GM12878 (cell line): ENCODE results near the gene RAPGEF4. TPM values are rescaled to one million over a fixed set of nuclear protein-coding genes. Genes with fewer than 3 reads are reported as not detected.

Experiments used
- ATAC-seq: fragments of 200-7000 bp; cut with Tn5 transposase; 3 replicates; pipeline ENCODE4 v1.9.1; 2020; ENCODE audit warnings: mild to moderate bottlenecking, moderate library complexity
- BruUV-seq: library from RNA; stranded (reverse); fragments of 400-500 nt; replicated peaks from 2 replicates; lab custom pipeline; 2021; lab: Mats Ljungman, UMichigan
- CTCF ChIA-PET: fragments of 300-600 bp; sonication (Branson Sonifier 250); formaldehyde crosslinking; extraction: SDS; loops from one replicate; lab custom pipeline; 2021; ENCODE audit warnings: inconsistent platforms; lab: Yijun Ruan, JAX
- POLR2A ChIA-PET: fragments of 350-600 bp; formaldehyde crosslinking; extraction: SDS; loops from one replicate; lab custom pipeline; 2021; ENCODE audit warnings: inconsistent platforms; lab: Charles Lee
- RAD21 ChIA-PET: fragments of 300-600 bp; sonication (Branson Sonifier 250); formaldehyde crosslinking; loops from one replicate; lab custom pipeline; 2023; ENCODE audit warnings: antibody characterized with exemption; ENCODE audit not compliant: unreplicated experiment; lab: Charles Lee
- SMC1A ChIA-PET: fragments of 300-600 bp; sonication (Branson Sonifier 250); formaldehyde crosslinking; loops from one replicate; lab custom pipeline; 2023; ENCODE audit not compliant: unreplicated experiment, uncharacterized antibody; lab: Charles Lee
- DNase-seq: peaks from one replicate; pipeline ENCODE4 v3.0.0-alpha.2; 2011; ENCODE audit warnings: low read depth, low spot score
- FAIRE-seq: peaks from 3 replicates; lab custom pipeline; 2011; peaks lifted over from hg19 to GRCh38; lab: Jason Lieb, UNC
- H2AFZ ChIP-seq: 2 replicates; pipeline ENCODE4 v1.6.0; 2011; ENCODE audit warnings: low read depth, low read length, control low read depth; ENCODE audit not compliant: control insufficient read depth
- H3K27ac ChIP-seq: 2 replicates; pipeline ENCODE4 v1.5.1; 2011; ENCODE audit warnings: control low read depth; ENCODE audit not compliant: control insufficient read depth, insufficient read depth
- H3K27me3 ChIP-seq, 2 experiments: replicated peaks in 1 of 2; 2 replicates each; pipeline versions ENCODE4 v1.6.0 to v1.6.1; 2011; ENCODE audit warnings: low read length in 1 of 2; ENCODE audit not compliant: control insufficient read depth in 2 of 2, insufficient read depth in 2 of 2
- H3K36me3 ChIP-seq, 2 experiments: 2 replicates each; pipeline ENCODE4 v1.5.1; 2011; ENCODE audit warnings: low read length in 1 of 2; ENCODE audit not compliant: control insufficient read depth in 2 of 2, insufficient read depth in 2 of 2
- H3K4me1 ChIP-seq: 2 replicates; pipeline ENCODE4 v1.6.1; 2011; ENCODE audit warnings: mild to moderate bottlenecking, low read length, moderate library complexity, mixed read lengths; ENCODE audit not compliant: control insufficient read depth, insufficient read depth
- H3K4me2 ChIP-seq: 2 replicates; pipeline ENCODE4 v1.6.0; 2011; ENCODE audit warnings: control low read depth; ENCODE audit not compliant: control insufficient read depth, insufficient read depth
- H3K4me3 ChIP-seq: fragments of 200-600 bp; sonication (generic); 2 replicates; pipeline ENCODE4 v1.5.1; 2016
- H3K79me2 ChIP-seq: 2 replicates; pipeline ENCODE4 v1.6.0; 2011; ENCODE audit warnings: low read length; ENCODE audit not compliant: control insufficient read depth, insufficient read depth
- H3K9ac ChIP-seq: 2 replicates; pipeline ENCODE4 v1.8.0; 2011; ENCODE audit warnings: low read length, control low read depth, mixed read lengths; ENCODE audit not compliant: control insufficient read depth, insufficient read depth
- H3K9me3 ChIP-seq: replicated peaks from 3 replicates; pipeline ENCODE4 v1.5.1; 2011; ENCODE audit warnings: mild to moderate bottlenecking, low read length; ENCODE audit not compliant: control insufficient read depth, insufficient read depth
- H4K20me1 ChIP-seq: 2 replicates; pipeline ENCODE4 v1.6.0; 2011; ENCODE audit not compliant: control insufficient read depth, insufficient read depth
- CHD1 ChIP-seq: IDR thresholded peaks from 2 replicates; pipeline ENCODE4 v1.6.1; 2012; ENCODE audit warnings: low read depth, low read length, improper control_type of control experiment
- E2F8 ChIP-seq: fragments of 450-650 bp; IDR thresholded peaks from 2 replicates; pipeline ENCODE4 v1.6.1; 2018; ENCODE audit warnings: mild to moderate bottlenecking, low read depth, moderate library complexity; ENCODE audit not compliant: partially characterized antibody
- FOXK2 ChIP-seq: fragments of 450-650 bp; IDR thresholded peaks from 2 replicates; pipeline ENCODE4 v1.6.1; 2017; ENCODE audit warnings: mild to moderate bottlenecking, moderate library complexity
- HCFC1 ChIP-seq: fragments of 150-350 bp; IDR thresholded peaks from 2 replicates; pipeline ENCODE4 v1.6.1; 2014; ENCODE audit warnings: low read length
- IRF5 ChIP-seq: fragments of 450-650 bp; IDR thresholded peaks from 2 replicates; pipeline ENCODE4 v1.6.1; 2017; ENCODE audit warnings: borderline replicate concordance
- JUNB ChIP-seq: IDR thresholded peaks from 2 replicates; pipeline ENCODE4 v1.6.1; 2016; ENCODE audit warnings: antibody characterized with exemption, mild to moderate bottlenecking
- KLF5 ChIP-seq: fragments of 450-650 bp; IDR thresholded peaks from 2 replicates; pipeline ENCODE4 v1.6.1; 2014; ENCODE audit warnings: mild to moderate bottlenecking; ENCODE audit not compliant: partially characterized antibody
- MEF2A ChIP-seq: IDR thresholded peaks from 2 replicates; pipeline ENCODE4 v1.6.1; 2011; ENCODE audit warnings: low read depth, mild to moderate bottlenecking, low read length, moderate library complexity; ENCODE audit not compliant: insufficient read depth
- NFXL1 ChIP-seq: fragments of 450-650 bp; IDR thresholded peaks from 2 replicates; pipeline ENCODE4 v1.6.1; 2017; ENCODE audit warnings: antibody characterized with exemption, mild to moderate bottlenecking, borderline replicate concordance
- PBX3 ChIP-seq: IDR thresholded peaks from 2 replicates; pipeline ENCODE4 v1.6.1; 2011; ENCODE audit warnings: mild to moderate bottlenecking, low read depth, low read length, moderate library complexity; ENCODE audit not compliant: insufficient replicate concordance
- RFX5 ChIP-seq: IDR thresholded peaks from 2 replicates; pipeline ENCODE4 v1.6.1; 2011; ENCODE audit warnings: low read depth, low read length, improper control_type of control experiment
- SIN3A ChIP-seq: IDR thresholded peaks from 2 replicates; pipeline ENCODE4 v1.6.1; 2012; ENCODE audit warnings: low read depth, low read length, improper control_type of control experiment
- SREBF1 ChIP-seq: IDR thresholded peaks from 2 replicates; pipeline ENCODE4 v1.6.1; 2012; ENCODE audit warnings: mild to moderate bottlenecking, low read length
- SRF ChIP-seq, 2 experiments: IDR thresholded peaks; 2 replicates each; pipeline ENCODE4 v1.6.1; 2011; ENCODE audit warnings: low read depth in 2 of 2, low read length in 2 of 2, mild to moderate bottlenecking in 1 of 2, moderate library complexity in 1 of 2
- WGBS: methylation state at CpG from one replicate; pipeline ENCODE4 v1.1.6; 2016; ENCODE audit warnings: low lambda C conversion rate; ENCODE audit not compliant: insufficient replicate concordance, insufficient coverage; ENCODE audit errors: missing lambda C conversion rate; 5-methylcytosine and 5-hydroxymethylcytosine counted together
- in situ Hi-C: fragments of 300-500 bp; cut with MboI; formaldehyde crosslinking; loops from 9 replicates; pipeline ENCODE4 v1.14.3; 2018; ENCODE audit warnings: mixed read lengths
- intact Hi-C: fragments of 100-400 bp; cut with micrococcal nuclease; formaldehyde crosslinking; loops from one replicate; pipeline ENCODE4 v1.14.2; 2022; ENCODE audit not compliant: unreplicated experiment
- polyA plus RNA-seq, 11 experiments: library from polyadenylated mRNA; depleted of rRNA in 4 of 11; unstranded in 6 of 11; stranded (reverse) in 5 of 11; fragments of >200 nt; fragmentation: Nextera tagmentation in 4 of 11; fragmentation: Illumina TruSeq in 1 of 11; extraction: Ambion mirVana in 4 of 11; extraction: Trizol in 1 of 11; gene quantifications; 1 replicate in 1 of 11; 2 replicates in 10 of 11; pipeline versions ENCODE4 v1.2.1 to v1.2.3, GENCODE V29; 2011 to 2016; ENCODE audit warnings: inconsistent platforms in 2 of 11, missing spikeins in 2 of 11, low read depth in 1 of 11
- total RNA-seq, 4 experiments: library from RNA; depleted of rRNA in 3 of 4; stranded (reverse); fragments of >200 nt in 3 of 4; fragmentation: Illumina TruSeq in 1 of 4; extraction: Trizol in 1 of 4; gene quantifications; 2 replicates each; pipeline versions ENCODE4 v1.2.1 to v1.2.3, GENCODE V29; 2013 to 2021

RAPGEF4 gene
- total and polyA plus RNA-seq, 10 of the 15 experiments (the other 5 are each of a cell fraction or from before 2014, with no cell fraction given): 0.18 TPM; not detected in 8

GRCh38 chr2:173099271-173099670, 363.6 kb downstream of the RAPGEF4 start:
- H4K20me1 ChIP-seq: no peaks in the 10 kb centered on the region
- H3K4me1 ChIP-seq: peaks cover 10% of the 10 kb centered on the region; the same call in 1 of the 2 replicates
- RAD21 ChIA-PET: no interaction called here
- no peaks in the 10 kb centered on the region for H3K9me3 ChIP-seq
- H3K36me3 ChIP-seq: no peaks in the 10 kb centered on the region; a peak in 1 of 4 replicates
- no peaks in the 10 kb centered on the region for H3K79me2 ChIP-seq
- H3K27me3 ChIP-seq: no peaks in the 10 kb centered on the region
- no peak for ATAC-seq
- no peak overlapping the region for H2AFZ ChIP-seq
- 96% methylated on average over 2 of the region's 2 CpGs for WGBS
- H3K4me2 ChIP-seq: no peak overlapping the region
- BruUV-seq: no TSS peak
- CTCF ChIA-PET: no interaction called here
- no peak for DNase-seq
- no peak overlapping the region for H3K27ac ChIP-seq
- FAIRE-seq: no peak
- in situ Hi-C loops (no loop called here), intact Hi-C loops (no loop called here)
- TF ChIP-seq CHD1 (no peak), NFXL1 (no peak), SREBF1 (no peak), FOXK2 (no peak), IRF5 (no peak), SRF (IDR thresholded peaks at IDR 0.05; ENCODE audit: low read depth in 2 of 2, low read length in 2 of 2) (no peak)
- no peak overlapping the region for H3K9ac ChIP-seq
- H3K4me3 ChIP-seq: no peak overlapping the region
- SMC1A ChIA-PET: no interaction called here
- POLR2A ChIA-PET: no interaction called here

GRCh38 chr2:173099804-173100203, 364.2 kb downstream of the RAPGEF4 start:
- WGBS: 98% methylated on average over 2 of the region's 2 CpGs
- Histone ChIP-seq H4K20me1 (no peaks in the 10 kb centered on the region), H3K9ac (no peak overlapping the region), H2AFZ (no peak overlapping the region), H3K4me3 (no peak overlapping the region), H3K4me2 (no peak overlapping the region), H3K36me3 (no peaks in the 10 kb centered on the region; a peak in 1 of 4 replicates), H3K27ac (no peak overlapping the region), H3K9me3 (no peaks in the 10 kb centered on the region), H3K27me3 (no peaks in the 10 kb centered on the region), H3K79me2 (no peaks in the 10 kb centered on the region), H3K4me1 (peaks cover 10% of the 10 kb centered on the region; the same call in 1 of the 2 replicates)
- ChIA-PET SMC1A (no interaction called here), CTCF (no interaction called here), RAD21 (no interaction called here), POLR2A (no interaction called here)
- FAIRE-seq (no peak), ATAC-seq (peak; percentile 35), DNase-seq (no peak)
- intact Hi-C loops: no loop called here
- BruUV-seq: no TSS peak
- in situ Hi-C loops: no loop called here
- no peak for TF ChIP-seq KLF5
- no peak for TF ChIP-seq SIN3A
- no peak for TF ChIP-seq RFX5
- peak; percentile 55 for TF ChIP-seq JUNB
- TF ChIP-seq MEF2A: no peak
- no peak for TF ChIP-seq SRF (IDR thresholded peaks at IDR 0.05; ENCODE audit: low read depth in 2 of 2, low read length in 2 of 2)
- no peak for TF ChIP-seq E2F8
- no peak for TF ChIP-seq HCFC1
- TF ChIP-seq PBX3: no peak
